Parathyroid adenoma (tissue), 2 donors: Measurements from ENCODE around the gene KCNK10.

Source experiments
- H2AFZ ChIP-seq: fragments of 300-600 bp; sonication (generic); one replicate; pipeline ENCODE4 v1.7.0; 2017; ENCODE audit warnings: antibody characterized with exemption, mild to moderate bottlenecking
- H3K27ac ChIP-seq: fragments of 300-600 bp; sonication (generic); one replicate; pipeline ENCODE4 v1.7.0; 2017
- H3K27me3 ChIP-seq: fragments of 300-600 bp; sonication (generic); one replicate; pipeline ENCODE4 v1.7.0; 2017; ENCODE audit warnings: low read length; ENCODE audit not compliant: control insufficient read depth, insufficient read depth
- H3K36me3 ChIP-seq: fragments of 300-600 bp; sonication (generic); one replicate; pipeline ENCODE4 v1.7.0; 2017; ENCODE audit warnings: low read length; ENCODE audit not compliant: control insufficient read depth, insufficient read depth
- H3K4me1 ChIP-seq: fragments of 300-600 bp; sonication (generic); one replicate; pipeline ENCODE4 v1.7.0; 2017; ENCODE audit warnings: control low read depth
- H3K4me2 ChIP-seq: fragments of 300-600 bp; sonication (generic); one replicate; pipeline ENCODE4 v1.7.0; 2017; ENCODE audit warnings: low read length
- H3K4me3 ChIP-seq: fragments of 300-600 bp; sonication (generic); one replicate; pipeline ENCODE4 v1.7.0; 2017; ENCODE audit warnings: low read depth, low read length
- H3K79me2 ChIP-seq: fragments of 300-600 bp; sonication (generic); one replicate; pipeline ENCODE4 v1.7.0; 2017; ENCODE audit warnings: control low read depth
- H3K9ac ChIP-seq: fragments of 300-600 bp; sonication (generic); one replicate; pipeline ENCODE4 v1.7.0; 2017; ENCODE audit warnings: mild to moderate bottlenecking
- H3K9me3 ChIP-seq: fragments of 300-600 bp; sonication (generic); one replicate; pipeline ENCODE4 v1.7.0; 2017; ENCODE audit warnings: low read length; ENCODE audit not compliant: control insufficient read depth
- CTCF ChIP-seq: fragments of 300-600 bp; sonication (generic); IDR thresholded peaks from one replicate; pipeline ENCODE4 v1.7.0; 2017; ENCODE audit warnings: antibody characterized with exemption, mild to moderate bottlenecking
- donor health status: primary hyperparathyroidism.

Gene KCNK10

GRCh38 chr14:88154321-88154720, 168.7 kb downstream of the KCNK10 start:
- no peaks in the 10 kb centered on the region for H3K36me3 ChIP-seq
- H3K9me3 ChIP-seq = no peaks in the 10 kb centered on the region
- H3K27ac ChIP-seq = no peak overlapping the region
- H3K4me1 ChIP-seq = no peaks in the 10 kb centered on the region
- H3K4me2 ChIP-seq = no peak overlapping the region
- H3K79me2 ChIP-seq = no peaks in the 10 kb centered on the region
- H3K9ac ChIP-seq = no peak overlapping the region
- no peaks in the 10 kb centered on the region for H3K27me3 ChIP-seq
- no peak overlapping the region for H2AFZ ChIP-seq
- no peak overlapping the region for H3K4me3 ChIP-seq
- TF ChIP-seq CTCF = no peak

- Histone ChIP-seq H2AFZ (no peak overlapping the region), H3K36me3 (no peaks in the 10 kb centered on the region), H3K27ac (no peak overlapping the region), H3K4me2 (no peak overlapping the region), H3K79me2 (no peaks in the 10 kb centered on the region), H3K4me1 (no peaks in the 10 kb centered on the region), H3K4me3 (no peak overlapping the region), H3K27me3 (no peaks in the 10 kb centered on the region), H3K9ac (no peak overlapping the region), H3K9me3 (no peaks in the 10 kb centered on the region)
- TF ChIP-seq CTCF = no peak
These were observed 176.0 kb downstream of the KCNK10 start for GRCh38 chr14:88146881-88147649.

- Histone ChIP-seq H3K79me2 (no peaks in the 10 kb centered on the region), H3K27me3 (no peaks in the 10 kb centered on the region), H3K36me3 (no peaks in the 10 kb centered on the region), H3K9me3 (no peaks in the 10 kb centered on the region), H3K4me3 (no peak overlapping the region), H3K27ac (no peak overlapping the region), H2AFZ (no peak overlapping the region), H3K4me2 (no peak overlapping the region), H3K9ac (no peak overlapping the region), H3K4me1 (no peaks in the 10 kb centered on the region)
- TF ChIP-seq CTCF = no peak
These were observed 179.3 kb downstream of the KCNK10 start for GRCh38 chr14:88143810-88144209.

- Histone ChIP-seq H3K27ac (no peak overlapping the region), H3K79me2 (no peaks in the 10 kb centered on the region), H3K4me3 (no peak overlapping the region), H3K4me1 (no peaks in the 10 kb centered on the region), H3K9me3 (no peaks in the 10 kb centered on the region), H3K36me3 (no peaks in the 10 kb centered on the region), H2AFZ (no peak overlapping the region), H3K4me2 (no peak overlapping the region), H3K9ac (no peak overlapping the region), H3K27me3 (no peaks in the 10 kb centered on the region)
- no peak for TF ChIP-seq CTCF
These were observed 180.1 kb downstream of the KCNK10 start for GRCh38 chr14:88142997-88143396.

GRCh38 chr14:88140874-88141273, 182.2 kb downstream of the KCNK10 start:
- no peaks in the 10 kb centered on the region for H3K9me3 ChIP-seq
- no peak overlapping the region for H2AFZ ChIP-seq
- no peaks in the 10 kb centered on the region for H3K27me3 ChIP-seq
- no peaks in the 10 kb centered on the region for H3K4me1 ChIP-seq
- H3K79me2 ChIP-seq = no peaks in the 10 kb centered on the region
- no peak overlapping the region for H3K4me2 ChIP-seq
- no peak for TF ChIP-seq CTCF
- no peaks in the 10 kb centered on the region for H3K36me3 ChIP-seq
- no peak overlapping the region for H3K27ac ChIP-seq
- H3K9ac ChIP-seq = no peak overlapping the region
- no peak overlapping the region for H3K4me3 ChIP-seq
